GM10266 (cell line): ENCODE measurements around the gene ITM2B.

ENCODE experiments used
- DNase-seq: peaks from one replicate; pipeline ENCODE4 v3.0.0; 2012; ENCODE audit errors: extremely low spot score
- TF ChIP-seq, protein P1 (sequence below): IDR thresholded peaks from 2 replicates; pipeline ENCODE4 v1.5.1; 2012; ENCODE audit warnings: mild to moderate bottlenecking, low read depth; ENCODE audit not compliant: control insufficient read depth, insufficient read depth; ENCODE audit errors: missing control alignments

Gene ITM2B

DNA sequence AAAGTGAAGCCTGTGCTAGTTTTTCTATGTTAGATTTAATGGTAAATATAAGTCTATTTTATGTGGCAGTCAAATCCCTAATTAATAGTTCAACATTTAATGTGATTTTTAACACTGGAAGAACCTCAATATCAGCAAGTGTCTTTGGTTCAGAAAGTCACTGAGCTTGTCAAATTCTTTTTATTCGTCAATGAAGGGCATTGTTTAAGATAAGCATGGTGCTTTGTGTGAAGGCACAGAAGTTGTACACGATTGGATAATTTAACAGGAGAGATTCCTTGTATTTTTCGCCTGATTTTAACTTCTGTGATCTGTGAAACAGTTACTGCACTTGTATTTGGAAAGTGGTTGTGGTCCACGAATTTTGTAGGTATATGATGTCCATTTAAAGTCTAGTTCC is 40.3 kb downstream of the ITM2B start:
- no peak for DNase-seq
- TF ChIP-seq, protein P1, sequence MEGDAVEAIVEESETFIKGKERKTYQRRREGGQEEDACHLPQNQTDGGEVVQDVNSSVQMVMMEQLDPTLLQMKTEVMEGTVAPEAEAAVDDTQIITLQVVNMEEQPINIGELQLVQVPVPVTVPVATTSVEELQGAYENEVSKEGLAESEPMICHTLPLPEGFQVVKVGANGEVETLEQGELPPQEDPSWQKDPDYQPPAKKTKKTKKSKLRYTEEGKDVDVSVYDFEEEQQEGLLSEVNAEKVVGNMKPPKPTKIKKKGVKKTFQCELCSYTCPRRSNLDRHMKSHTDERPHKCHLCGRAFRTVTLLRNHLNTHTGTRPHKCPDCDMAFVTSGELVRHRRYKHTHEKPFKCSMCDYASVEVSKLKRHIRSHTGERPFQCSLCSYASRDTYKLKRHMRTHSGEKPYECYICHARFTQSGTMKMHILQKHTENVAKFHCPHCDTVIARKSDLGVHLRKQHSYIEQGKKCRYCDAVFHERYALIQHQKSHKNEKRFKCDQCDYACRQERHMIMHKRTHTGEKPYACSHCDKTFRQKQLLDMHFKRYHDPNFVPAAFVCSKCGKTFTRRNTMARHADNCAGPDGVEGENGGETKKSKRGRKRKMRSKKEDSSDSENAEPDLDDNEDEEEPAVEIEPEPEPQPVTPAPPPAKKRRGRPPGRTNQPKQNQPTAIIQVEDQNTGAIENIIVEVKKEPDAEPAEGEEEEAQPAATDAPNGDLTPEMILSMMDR, result no peak

DNA sequence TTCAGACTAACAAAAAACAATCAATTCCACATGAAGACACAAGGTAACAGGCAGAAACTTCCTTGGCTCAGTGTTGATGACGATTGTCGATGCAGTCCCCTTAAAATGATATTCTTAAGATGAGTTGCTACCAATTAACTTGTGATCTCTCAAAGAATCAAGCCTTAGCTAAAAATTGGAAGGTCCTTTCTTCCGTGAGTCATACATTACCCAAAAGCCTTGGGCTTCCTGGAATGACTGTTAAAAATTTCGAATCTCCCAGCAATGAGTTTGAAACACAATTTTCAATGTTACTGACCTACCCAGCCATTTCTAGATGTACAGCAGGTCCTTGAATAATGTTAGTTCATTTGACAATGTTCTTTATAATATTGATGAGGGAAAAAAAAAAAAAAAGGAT is 42.5 kb downstream of the ITM2B start:
- TF ChIP-seq, protein P1, result no peak
- DNase-seq, result no peak

DNA sequence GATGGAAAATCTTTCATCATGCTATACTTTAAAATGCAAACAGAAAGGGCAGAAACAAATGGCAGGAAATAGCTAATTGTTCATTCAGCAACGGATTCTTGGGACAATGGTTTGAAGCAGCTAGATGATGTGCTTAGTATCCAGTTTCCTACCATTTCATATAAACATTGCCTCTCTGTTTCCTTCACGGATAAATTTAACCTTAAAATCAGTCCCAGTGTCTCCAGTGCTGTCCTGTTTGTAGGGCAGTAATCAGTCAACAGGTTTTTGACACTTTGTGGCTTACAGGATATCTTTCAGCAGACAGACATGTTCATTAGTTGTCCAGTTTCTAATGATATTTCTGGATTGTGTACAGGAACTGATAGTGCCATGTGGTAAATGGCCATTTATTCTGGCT is 45.8 kb downstream of the ITM2B start:
- TF ChIP-seq, protein P1, result no peak
- DNase-seq, result no peak

DNA sequence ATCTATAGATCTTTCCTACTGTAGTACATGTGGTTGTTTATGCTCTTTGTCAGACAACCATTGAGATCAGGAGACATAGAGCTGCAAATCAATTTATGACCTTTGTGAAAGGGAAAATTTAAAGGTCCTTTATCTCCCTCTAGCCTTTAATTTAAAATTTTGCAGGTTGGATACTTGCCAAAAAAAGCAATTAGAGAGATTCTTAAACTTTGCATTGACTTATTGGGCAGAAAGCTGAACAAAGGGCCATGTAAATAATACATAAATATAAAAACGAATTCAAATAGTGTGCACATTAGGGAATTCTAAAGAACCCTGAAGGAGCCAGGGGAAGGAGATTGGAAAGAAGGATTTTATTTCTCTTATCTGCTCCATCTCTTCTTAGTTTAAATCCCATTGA is 48.5 kb downstream of the ITM2B start:
- DNase-seq, result no peak
- TF ChIP-seq, protein P1, result no peak

DNA sequence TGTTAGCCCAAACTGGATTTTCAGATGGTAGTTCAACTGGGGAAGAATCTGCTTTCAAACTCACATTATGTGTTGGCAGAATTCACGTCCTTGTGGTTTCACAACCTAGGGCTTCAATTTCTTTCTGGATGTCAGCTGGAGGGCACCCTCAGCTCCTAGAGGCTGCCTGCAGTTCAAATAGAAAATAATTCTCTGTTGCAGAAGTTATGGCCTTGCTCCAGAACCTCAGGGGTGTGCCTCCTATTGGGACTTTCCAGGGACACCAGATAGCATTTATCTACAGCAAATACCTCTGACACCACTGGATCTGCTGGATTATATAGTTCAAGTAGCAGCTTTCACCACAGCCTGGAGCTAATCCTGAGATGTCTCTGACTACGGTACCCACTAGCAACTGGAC is 58.7 kb downstream of the ITM2B start:
- TF ChIP-seq, protein P1, result no peak
- DNase-seq, result no peak

DNA sequence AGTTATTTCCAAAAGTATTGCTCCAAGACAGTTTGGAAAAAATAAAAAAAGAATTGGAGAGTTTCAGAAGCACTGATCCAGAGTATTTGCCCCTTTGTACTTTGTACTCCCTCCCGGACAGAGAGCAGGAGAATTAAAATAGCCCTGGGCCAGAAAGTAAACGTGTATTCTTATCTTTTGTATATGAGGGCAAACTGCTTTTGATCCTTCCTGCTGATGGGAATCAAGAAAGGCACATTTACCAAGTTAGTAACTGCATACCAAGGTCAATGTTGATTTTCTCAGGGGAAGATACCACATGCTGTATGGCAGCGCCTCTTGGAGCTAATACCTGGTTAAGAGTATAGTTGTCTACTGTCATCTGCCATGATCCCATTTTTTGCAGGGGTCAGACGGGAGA is 59.6 kb downstream of the ITM2B start:
- TF ChIP-seq, protein P1, result no peak

DNA sequence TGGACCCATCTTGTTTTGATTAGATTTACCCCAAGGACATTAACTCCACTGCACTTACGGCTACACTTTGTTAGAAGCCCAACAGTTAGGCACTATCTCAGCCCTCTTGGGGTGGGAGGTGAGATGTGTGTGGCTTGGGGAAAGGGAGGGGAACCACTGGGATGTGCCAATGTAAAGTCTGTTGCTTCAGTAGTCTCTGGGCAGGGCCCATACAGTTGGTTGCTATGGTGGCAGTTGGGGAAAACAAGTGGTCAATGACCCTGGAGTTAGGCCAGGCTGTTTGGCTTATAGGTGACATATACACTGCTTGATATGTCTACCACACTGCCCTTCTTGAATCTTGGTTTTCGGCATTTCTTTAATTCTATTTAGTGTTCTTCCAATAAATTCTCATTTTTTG is 61.6 kb downstream of the ITM2B start:
- TF ChIP-seq, protein P1, result no peak
- no peak for DNase-seq

More for the DNA sequence above, 59.6 kb downstream of the ITM2B start:
- no peak for DNase-seq
